HepG2 (cell line): ENCODE data around the gene PTPN3. TPM values are rescaled to one million over a fixed set of nuclear protein-coding genes. Genes with fewer than 3 reads are reported as not detected.
A peak's percentile ranks its signal among the peaks of the same experiment; 100 is the strongest.

ENCODE experiments used
- ATAC-seq: fragments of 200-7000 bp; cut with Tn5 transposase; 3 replicates; pipeline ENCODE4 v1.9.1; 2020; ENCODE audit warnings: mild to moderate bottlenecking, moderate library complexity
- BruUV-seq: library from RNA; stranded (reverse); fragments of 400-500 nt; replicated peaks from 2 replicates; lab custom pipeline; 2021; lab: Mats Ljungman, UMichigan
- CTCF ChIA-PET: fragments of 300-600 bp; formaldehyde crosslinking; extraction: SDS; loops from one replicate; lab custom pipeline; 2021; ENCODE audit warnings: low total read pairs, inconsistent platforms, low intra/inter-chr PET ratio; lab: Yijun Ruan, JAX
- POLR2A ChIA-PET: fragments of 350-600 bp; sonication (Branson Sonifier 250); formaldehyde crosslinking; loops from one replicate; lab custom pipeline; 2020; ENCODE audit warnings: antibody characterized with exemption, inconsistent platforms; lab: Yijun Ruan, JAX
- DNase-seq: peaks from one replicate; pipeline ENCODE4 v3.0.0-alpha.2; 2015; ENCODE audit warnings: low spot score
- FAIRE-seq: peaks from 3 replicates; lab custom pipeline; 2011; peaks lifted over from hg19 to GRCh38; lab: Jason Lieb, UNC
- H2AFZ ChIP-seq: one replicate; pipeline ENCODE4 v1.6.1; 2011; ENCODE audit warnings: low read length, inconsistent platforms
- H3K27ac ChIP-seq: fragments of 300-600 bp; 3 replicates; pipeline ENCODE4 v1.8.0; 2011; ENCODE audit warnings: mixed run types, mild to moderate bottlenecking, mixed read lengths, low read length, inconsistent platforms; ENCODE audit not compliant: insufficient read depth; ENCODE audit errors: extremely low read length
- H3K27me3 ChIP-seq, 2 experiments: fragments of 200-600 bp in 1 of 2; 2 replicates in 1 of 2; 3 replicates in 1 of 2; pipeline versions ENCODE4 v1.6.0 to v1.8.0; 2011; ENCODE audit warnings: low read length in 2 of 2, mild to moderate bottlenecking in 2 of 2, moderate library complexity in 2 of 2, inconsistent platforms in 1 of 2; ENCODE audit not compliant: insufficient read depth in 2 of 2, control insufficient read depth in 1 of 2
- H3K36me3 ChIP-seq, 2 experiments: fragments of 200-600 bp in 1 of 2; replicated peaks in 1 of 2; 2 replicates in 1 of 2; 3 replicates in 1 of 2; pipeline versions ENCODE4 v1.5.1 to v1.8.0; 2011; ENCODE audit warnings: low read length in 2 of 2, inconsistent platforms in 1 of 2; ENCODE audit not compliant: insufficient read depth in 2 of 2, control insufficient read depth in 1 of 2
- H3K4me1 ChIP-seq: 2 replicates; pipeline ENCODE4 v1.5.1; 2012; ENCODE audit warnings: low read length, inconsistent platforms; ENCODE audit not compliant: insufficient read depth
- H3K4me2 ChIP-seq: 2 replicates; pipeline ENCODE4 v1.6.0; 2011; ENCODE audit warnings: low read depth, low read length, inconsistent platforms
- H3K4me3 ChIP-seq, 3 experiments: fragments of 200-600 bp in 1 of 3; sonication (generic), shearing (Covaris generic) in 1 of 3; replicated peaks in 1 of 3; 2 replicates each; pipeline ENCODE4 v1.5.1; 2011 to 2016; ENCODE audit warnings: low read length in 3 of 3, inconsistent platforms in 2 of 3, low read depth in 2 of 3, mild to moderate bottlenecking in 2 of 3, control low read depth in 1 of 3, mixed read lengths in 1 of 3; ENCODE audit not compliant: insufficient read depth in 1 of 3
- H3K79me2 ChIP-seq: one replicate; pipeline ENCODE4 v1.6.1; 2011; ENCODE audit warnings: low read length, inconsistent platforms; ENCODE audit not compliant: insufficient read depth
- H3K9ac ChIP-seq: 2 replicates; pipeline ENCODE4 v1.6.0; 2011; ENCODE audit warnings: mild to moderate bottlenecking, low read depth, low read length, inconsistent platforms; ENCODE audit not compliant: insufficient read depth
- H3K9me3 ChIP-seq: 2 replicates; pipeline ENCODE4 v1.5.1; 2012; ENCODE audit warnings: mild to moderate bottlenecking, low read length
- H4K20me1 ChIP-seq: 2 replicates; pipeline ENCODE4 v1.6.0; 2011; ENCODE audit warnings: inconsistent platforms, mild to moderate bottlenecking, low read length, moderate library complexity; ENCODE audit not compliant: insufficient read depth
- TEAD3 ChIP-seq: optimal IDR thresholded peaks from 2 replicates; pipeline ENCODE3; 2016; ENCODE audit warnings: borderline replicate concordance
- XRCC5 ChIP-seq: fragments of 200-400 bp; formaldehyde crosslinking; optimal IDR thresholded peaks from 2 replicates; pipeline ENCODE3; 2017; ENCODE audit warnings: mild to moderate bottlenecking, low read length
- ZBTB7B ChIP-seq: sonication (generic); formaldehyde crosslinking; IDR thresholded peaks from 2 replicates; pipeline ENCODE4 v1.4.0; 2020; ENCODE audit warnings: missing genetic modification reagents
- ZNF263 ChIP-seq: sonication (generic); formaldehyde crosslinking; IDR thresholded peaks from 2 replicates; pipeline ENCODE4 v1.4.0; 2020; ENCODE audit warnings: missing genetic modification reagents
- ZNF629 ChIP-seq: sonication (generic); formaldehyde crosslinking; conservative IDR thresholded peaks from 2 replicates; pipeline ENCODE4 v1.5.0; 2020; ENCODE audit warnings: missing genetic modification reagents
- ZNF850 ChIP-seq: sonication (generic); formaldehyde crosslinking; conservative IDR thresholded peaks from 2 replicates; pipeline ENCODE4 v1.9.0; 2021; ENCODE audit warnings: mild to moderate bottlenecking, missing genetic modification reagents
- WGBS: methylation state at CpG from one replicate; pipeline ENCODE4 v1.1.6; 2017; ENCODE audit warnings: low lambda C conversion rate; 5-methylcytosine and 5-hydroxymethylcytosine counted together
- in situ Hi-C: cut with HindIII; loops from 2 replicates; pipeline ENCODE4 v1.10.0; 2017; ENCODE audit warnings: low pct_unique_long_range_greater_than_20kb; ENCODE audit not compliant: extremely low pct_ligation_motif_present
- intact Hi-C: fragments of 100-400 bp; cut with micrococcal nuclease; formaldehyde crosslinking; loops from one replicate; pipeline ENCODE4 v1.10.0; 2022; ENCODE audit not compliant: unreplicated experiment
- polyA plus RNA-seq, 8 experiments: library from polyadenylated mRNA; depleted of rRNA in 3 of 8; stranded (reverse) in 7 of 8; unstranded in 1 of 8; fragments of >200 nt; fragmentation: Illumina TruSeq in 4 of 8; extraction: Trizol in 4 of 8; gene quantifications; 2 replicates each; pipeline versions ENCODE4 v1.2.1 to v1.2.3, GENCODE V29; 2011 to 2016; ENCODE audit warnings: low read depth in 4 of 8, missing spikeins in 1 of 8, mixed read lengths in 1 of 8; ENCODE audit not compliant: insufficient read depth in 1 of 8
- total RNA-seq, 5 experiments: library from RNA; depleted of rRNA; stranded (reverse); fragments of >200 nt; fragmentation: Illumina TruSeq; extraction: Trizol; gene quantifications; 2 replicates each; pipeline ENCODE4 v1.2.3, GENCODE V29; 2016; ENCODE audit warnings: low read depth in 1 of 5
- TF ChIP-seq, protein P1 (sequence below): IDR thresholded peaks from 2 replicates; pipeline ENCODE4 v1.6.1; 2012; ENCODE audit warnings: inconsistent platforms
- TF ChIP-seq, protein P2 (sequence below): sonication (generic); formaldehyde crosslinking; IDR thresholded peaks from 2 replicates; pipeline ENCODE4 v1.4.0; 2020; ENCODE audit warnings: missing genetic modification reagents
- TF ChIP-seq, protein P3 (sequence below): sonication (generic); formaldehyde crosslinking; IDR thresholded peaks from 2 replicates; pipeline ENCODE4 v1.8.0; 2022; ENCODE audit warnings: missing genetic modification reagents, mild to moderate bottlenecking, borderline replicate concordance
- TF ChIP-seq, protein P4 (sequence below): sonication (generic); formaldehyde crosslinking; IDR thresholded peaks from 2 replicates; pipeline ENCODE4 v1.4.0; 2020; ENCODE audit warnings: missing genetic modification reagents, borderline replicate concordance

The PTPN3 gene
- total and polyA plus RNA-seq, 2 of the 13 experiments (the other 11 are each of a cell fraction or from before 2014, with no cell fraction given): 5.6 to 20.5 TPM

DNA sequence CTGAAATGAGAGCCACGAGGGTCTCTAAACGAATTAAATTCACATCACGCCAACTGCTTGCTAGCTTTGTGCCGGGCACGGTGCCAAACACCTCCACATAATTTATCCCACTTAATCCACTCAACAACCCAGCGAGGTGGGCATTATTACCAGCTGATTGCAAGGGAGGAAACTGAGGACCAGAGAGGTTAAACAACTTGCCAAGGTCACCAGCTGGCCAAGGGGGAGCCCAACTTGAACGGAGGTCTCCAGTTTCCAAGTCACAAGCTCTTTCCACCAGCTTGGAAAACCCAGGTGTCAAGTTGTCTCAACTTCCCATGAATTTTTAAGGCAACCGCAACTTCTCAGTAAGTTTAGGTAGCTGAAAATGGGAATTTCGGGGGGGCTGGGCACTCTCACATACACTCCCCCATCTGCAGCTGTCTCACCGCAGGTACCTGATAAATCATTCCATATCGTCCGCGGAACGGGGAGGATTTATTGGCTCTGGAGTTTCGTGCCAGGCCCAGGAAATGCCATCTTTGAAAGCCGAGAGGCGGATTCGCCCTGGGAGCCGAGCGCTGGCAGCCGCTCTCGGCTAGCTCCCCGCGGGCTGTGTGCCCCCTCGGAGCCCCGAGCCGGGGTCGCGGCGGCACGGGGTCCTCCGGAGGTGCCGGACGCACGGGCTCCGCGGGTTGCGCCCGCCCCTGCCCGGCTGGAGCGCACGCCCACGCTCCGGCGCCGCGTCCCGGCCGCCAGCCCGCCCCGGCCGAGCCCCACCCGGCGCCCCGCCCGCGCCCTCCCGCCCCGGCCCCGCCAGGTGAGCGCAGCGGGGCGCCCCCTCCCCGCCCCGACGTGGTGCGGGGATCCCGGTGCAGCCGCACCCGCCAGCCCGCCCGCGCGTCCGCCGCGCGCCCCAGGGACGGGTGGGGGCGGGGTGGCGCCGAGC lies 617 bp downstream of the PTPN3 start:
- H3K4me2 ChIP-seq: peak overlapping the region; percentile 96
- peaks cover 1 to 7% of the 10 kb centered on the region in 2 experiments; a peak in 4 of 5 replicates for H3K27me3 ChIP-seq
- WGBS: 33% methylated on average over 13 of the region's 82 CpGs
- H3K4me3 ChIP-seq: peak overlapping the region; percentile 71 to 77 (median 74)
- POLR2A ChIA-PET: interaction anchor here (1.0 to 7.3 kb wide), 4 partner anchors 9 to 28 kb away, joined by 3 to 71 read pairs (median 4); no protein-coding TSS in a partner anchor
- H2AFZ ChIP-seq: no peak overlapping the region
- H3K9ac ChIP-seq: peak overlapping the region; percentile 50; the same call in 1 of the 2 replicates
- in situ Hi-C loops: no loop called here
- intact Hi-C loops: no loop called here
- H3K4me1 ChIP-seq: peaks cover 38% of the 10 kb centered on the region
- TF ChIP-seq ZNF850 (CRISPR knock-in tag) (no peak), ZNF629 (no peak), TEAD3 (CRISPR knock-in tag) (peak; percentile 25), ZNF263 (no peak), XRCC5 (peak; percentile 9), ZBTB7B (CRISPR knock-in tag) (0 out of 2 replicates have a peak, but pooled peaks have one; percentile 44)
- TF ChIP-seq, protein P1, sequence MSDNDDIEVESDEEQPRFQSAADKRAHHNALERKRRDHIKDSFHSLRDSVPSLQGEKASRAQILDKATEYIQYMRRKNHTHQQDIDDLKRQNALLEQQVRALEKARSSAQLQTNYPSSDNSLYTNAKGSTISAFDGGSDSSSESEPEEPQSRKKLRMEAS: peak; percentile 7
- TF ChIP-seq, protein P2, sequence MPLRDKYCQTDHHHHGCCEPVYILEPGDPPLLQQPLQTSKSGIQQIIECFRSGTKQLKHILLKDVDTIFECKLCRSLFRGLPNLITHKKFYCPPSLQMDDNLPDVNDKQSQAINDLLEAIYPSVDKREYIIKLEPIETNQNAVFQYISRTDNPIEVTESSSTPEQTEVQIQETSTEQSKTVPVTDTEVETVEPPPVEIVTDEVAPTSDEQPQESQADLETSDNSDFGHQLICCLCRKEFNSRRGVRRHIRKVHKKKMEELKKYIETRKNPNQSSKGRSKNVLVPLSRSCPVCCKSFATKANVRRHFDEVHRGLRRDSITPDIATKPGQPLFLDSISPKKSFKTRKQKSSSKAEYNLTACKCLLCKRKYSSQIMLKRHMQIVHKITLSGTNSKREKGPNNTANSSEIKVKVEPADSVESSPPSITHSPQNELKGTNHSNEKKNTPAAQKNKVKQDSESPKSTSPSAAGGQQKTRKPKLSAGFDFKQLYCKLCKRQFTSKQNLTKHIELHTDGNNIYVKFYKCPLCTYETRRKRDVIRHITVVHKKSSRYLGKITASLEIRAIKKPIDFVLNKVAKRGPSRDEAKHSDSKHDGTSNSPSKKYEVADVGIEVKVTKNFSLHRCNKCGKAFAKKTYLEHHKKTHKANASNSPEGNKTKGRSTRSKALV: 0 out of 2 replicates have a peak, but pooled peaks have one; percentile 49
- TF ChIP-seq, protein P3, sequence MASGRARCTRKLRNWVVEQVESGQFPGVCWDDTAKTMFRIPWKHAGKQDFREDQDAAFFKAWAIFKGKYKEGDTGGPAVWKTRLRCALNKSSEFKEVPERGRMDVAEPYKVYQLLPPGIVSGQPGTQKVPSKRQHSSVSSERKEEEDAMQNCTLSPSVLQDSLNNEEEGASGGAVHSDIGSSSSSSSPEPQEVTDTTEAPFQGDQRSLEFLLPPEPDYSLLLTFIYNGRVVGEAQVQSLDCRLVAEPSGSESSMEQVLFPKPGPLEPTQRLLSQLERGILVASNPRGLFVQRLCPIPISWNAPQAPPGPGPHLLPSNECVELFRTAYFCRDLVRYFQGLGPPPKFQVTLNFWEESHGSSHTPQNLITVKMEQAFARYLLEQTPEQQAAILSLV (CRISPR knock-in tag): peak; percentile 37; the same call in 1 of the 2 replicates
- TF ChIP-seq, protein P4, sequence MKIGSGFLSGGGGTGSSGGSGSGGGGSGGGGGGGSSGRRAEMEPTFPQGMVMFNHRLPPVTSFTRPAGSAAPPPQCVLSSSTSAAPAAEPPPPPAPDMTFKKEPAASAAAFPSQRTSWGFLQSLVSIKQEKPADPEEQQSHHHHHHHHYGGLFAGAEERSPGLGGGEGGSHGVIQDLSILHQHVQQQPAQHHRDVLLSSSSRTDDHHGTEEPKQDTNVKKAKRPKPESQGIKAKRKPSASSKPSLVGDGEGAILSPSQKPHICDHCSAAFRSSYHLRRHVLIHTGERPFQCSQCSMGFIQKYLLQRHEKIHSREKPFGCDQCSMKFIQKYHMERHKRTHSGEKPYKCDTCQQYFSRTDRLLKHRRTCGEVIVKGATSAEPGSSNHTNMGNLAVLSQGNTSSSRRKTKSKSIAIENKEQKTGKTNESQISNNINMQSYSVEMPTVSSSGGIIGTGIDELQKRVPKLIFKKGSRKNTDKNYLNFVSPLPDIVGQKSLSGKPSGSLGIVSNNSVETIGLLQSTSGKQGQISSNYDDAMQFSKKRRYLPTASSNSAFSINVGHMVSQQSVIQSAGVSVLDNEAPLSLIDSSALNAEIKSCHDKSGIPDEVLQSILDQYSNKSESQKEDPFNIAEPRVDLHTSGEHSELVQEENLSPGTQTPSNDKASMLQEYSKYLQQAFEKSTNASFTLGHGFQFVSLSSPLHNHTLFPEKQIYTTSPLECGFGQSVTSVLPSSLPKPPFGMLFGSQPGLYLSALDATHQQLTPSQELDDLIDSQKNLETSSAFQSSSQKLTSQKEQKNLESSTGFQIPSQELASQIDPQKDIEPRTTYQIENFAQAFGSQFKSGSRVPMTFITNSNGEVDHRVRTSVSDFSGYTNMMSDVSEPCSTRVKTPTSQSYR (CRISPR knock-in tag): no peak
- TF ChIP-seq, all 625 proteins: peak for 6
- no peak for ATAC-seq
- H3K27ac ChIP-seq: no peak overlapping the region
- H3K36me3 ChIP-seq: no peaks in the 10 kb centered on the region
- H3K9me3 ChIP-seq: no peaks in the 10 kb centered on the region
- peaks cover 6% of the 10 kb centered on the region for H3K79me2 ChIP-seq
- no TSS peak for BruUV-seq
- DNase-seq: no peak
- no peak for FAIRE-seq
- no peaks in the 10 kb centered on the region for H4K20me1 ChIP-seq
- CTCF ChIA-PET: no interaction called here
